Panc1 (cell line): Measurements from ENCODE around the gene ARHGEF3. TPM values are rescaled to one million over a fixed set of nuclear protein-coding genes. Genes with fewer than 3 reads are reported as not detected.

Experiments
- ATAC-seq: fragments of 200-7000 bp; cut with Tn5 transposase; 2 replicates; pipeline ENCODE4 v1.9.1; 2020; ENCODE audit warnings: mild to moderate bottlenecking, moderate library complexity
- BruUV-seq: library from RNA; stranded (reverse); fragments of 400-500 nt; replicated peaks from 2 replicates; lab custom pipeline; 2021; lab: Mats Ljungman, UMichigan
- CTCF ChIA-PET: fragments of 300-600 bp; sonication (Branson Sonifier 250); formaldehyde crosslinking; loops from one replicate; lab custom pipeline; 2022; ENCODE audit warnings: antibody characterized with exemption; lab: Charles Lee
- POLR2A ChIA-PET: fragments of 300-600 bp; sonication (Branson Sonifier 250); formaldehyde crosslinking; loops from one replicate; lab custom pipeline; 2022; ENCODE audit warnings: antibody characterized with exemption; lab: Charles Lee
- DNase-seq: peaks from one replicate; pipeline ENCODE4 v3.0.0-alpha.2; 2010; ENCODE audit warnings: low read depth, low spot score
- H3K27ac ChIP-seq: 2 replicates; pipeline ENCODE4 v1.5.1; 2011; ENCODE audit warnings: mild to moderate bottlenecking, low read length, inconsistent platforms
- H3K27me3 ChIP-seq: fragments of 200-500 bp; sonication (Bioruptor generic); 2 replicates; pipeline ENCODE4 v1.6.0; 2014; ENCODE audit warnings: low read length, inconsistent platforms; ENCODE audit not compliant: control insufficient read depth, insufficient read depth
- H3K36me3 ChIP-seq: fragments of 200-500 bp; sonication (Bioruptor generic); 2 replicates; pipeline ENCODE4 v1.5.1; 2014; ENCODE audit warnings: inconsistent platforms, mild to moderate bottlenecking, low read length, moderate library complexity; ENCODE audit not compliant: control insufficient read depth, insufficient read depth
- H3K4me1 ChIP-seq: 2 replicates; pipeline ENCODE4 v1.5.1; 2011; ENCODE audit warnings: inconsistent platforms, mild to moderate bottlenecking, low read length, moderate library complexity; ENCODE audit not compliant: control insufficient read depth, insufficient read depth
- H3K4me3 ChIP-seq, 2 experiments: 2 replicates each; pipeline ENCODE4 v1.5.1; 2011 to 2012; ENCODE audit warnings: low read depth in 2 of 2, low read length in 2 of 2, mild to moderate bottlenecking in 2 of 2, inconsistent platforms in 1 of 2, moderate library complexity in 1 of 2
- H3K9me3 ChIP-seq: fragments of 200-500 bp; sonication (Bioruptor generic); 2 replicates; pipeline ENCODE4 v1.5.1; 2014; ENCODE audit warnings: low read depth, mild to moderate bottlenecking, inconsistent platforms, low read length, moderate library complexity; ENCODE audit not compliant: control insufficient read depth, insufficient read depth
- POLR2AphosphoS5 ChIP-seq: IDR thresholded peaks from 2 replicates; pipeline ENCODE4 v1.6.1; 2012; ENCODE audit warnings: mild to moderate bottlenecking, low read depth, low read length, moderate library complexity
- SIN3A ChIP-seq: IDR thresholded peaks from 2 replicates; pipeline ENCODE4 v1.6.1; 2012; ENCODE audit warnings: low read depth, mild to moderate bottlenecking, low read length, moderate library complexity, borderline replicate concordance; ENCODE audit not compliant: insufficient read depth
- TCF7L2 ChIP-seq: IDR thresholded peaks from 2 replicates; pipeline ENCODE4 v1.6.1; 2011; ENCODE audit warnings: mild to moderate bottlenecking, low read depth, low read length, inconsistent platforms
- in situ Hi-C: cut with HindIII; loops from 2 replicates; pipeline ENCODE4 v1.10.0; 2016; ENCODE audit warnings: low sequenced_read_pairs, low pct_unique_long_range_greater_than_20kb
- intact Hi-C: fragments of 100-400 bp; cut with micrococcal nuclease; formaldehyde crosslinking; loops from one replicate; pipeline ENCODE4 v1.10.0; 2022; ENCODE audit not compliant: unreplicated experiment
- total RNA-seq: library from RNA; stranded (reverse); gene quantifications from one replicate; pipeline ENCODE4 v1.2.1, GENCODE V29; 2021; ENCODE audit not compliant: unreplicated experiment
- TF ChIP-seq, protein P1 (sequence below), 2 experiments: IDR thresholded peaks; 2 replicates each; pipeline ENCODE4 v1.6.1; 2011 to 2012; ENCODE audit warnings: low read depth in 2 of 2, control low read depth in 1 of 2, low read length in 1 of 2, mild to moderate bottlenecking in 1 of 2, moderate library complexity in 1 of 2; ENCODE audit not compliant: insufficient read depth in 1 of 2
- TF ChIP-seq, protein P2 (sequence below): fragments of 450-650 bp; IDR thresholded peaks from 2 replicates; pipeline ENCODE4 v1.5.1; 2017; ENCODE audit warnings: mild to moderate bottlenecking

Gene ARHGEF3
- total RNA-seq, 1 experiment from 2014 or later: 19.8 TPM

DNA sequence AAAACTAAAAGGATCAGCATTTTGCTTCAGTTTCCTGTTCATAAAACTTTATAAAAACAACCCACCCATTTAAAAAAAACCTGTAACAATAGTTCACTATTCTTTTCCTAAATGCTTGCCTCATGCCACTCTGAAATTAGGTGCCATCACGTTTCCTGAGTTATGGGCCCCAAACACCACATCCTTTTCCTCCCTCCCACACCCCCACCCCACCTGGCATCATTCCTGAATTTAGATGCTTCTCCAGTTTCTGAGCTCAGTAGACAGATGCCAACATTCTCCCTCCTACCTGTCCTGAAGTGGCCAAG, 11.9 kb upstream of the ARHGEF3 start:
- no TSS peak for BruUV-seq
- H3K9me3 ChIP-seq: no peaks in the 10 kb centered on the region
- in situ Hi-C loops (no loop called here), intact Hi-C loops (no loop called here)
- no peak for TF ChIP-seq POLR2AphosphoS5
- TF ChIP-seq, protein P1, sequence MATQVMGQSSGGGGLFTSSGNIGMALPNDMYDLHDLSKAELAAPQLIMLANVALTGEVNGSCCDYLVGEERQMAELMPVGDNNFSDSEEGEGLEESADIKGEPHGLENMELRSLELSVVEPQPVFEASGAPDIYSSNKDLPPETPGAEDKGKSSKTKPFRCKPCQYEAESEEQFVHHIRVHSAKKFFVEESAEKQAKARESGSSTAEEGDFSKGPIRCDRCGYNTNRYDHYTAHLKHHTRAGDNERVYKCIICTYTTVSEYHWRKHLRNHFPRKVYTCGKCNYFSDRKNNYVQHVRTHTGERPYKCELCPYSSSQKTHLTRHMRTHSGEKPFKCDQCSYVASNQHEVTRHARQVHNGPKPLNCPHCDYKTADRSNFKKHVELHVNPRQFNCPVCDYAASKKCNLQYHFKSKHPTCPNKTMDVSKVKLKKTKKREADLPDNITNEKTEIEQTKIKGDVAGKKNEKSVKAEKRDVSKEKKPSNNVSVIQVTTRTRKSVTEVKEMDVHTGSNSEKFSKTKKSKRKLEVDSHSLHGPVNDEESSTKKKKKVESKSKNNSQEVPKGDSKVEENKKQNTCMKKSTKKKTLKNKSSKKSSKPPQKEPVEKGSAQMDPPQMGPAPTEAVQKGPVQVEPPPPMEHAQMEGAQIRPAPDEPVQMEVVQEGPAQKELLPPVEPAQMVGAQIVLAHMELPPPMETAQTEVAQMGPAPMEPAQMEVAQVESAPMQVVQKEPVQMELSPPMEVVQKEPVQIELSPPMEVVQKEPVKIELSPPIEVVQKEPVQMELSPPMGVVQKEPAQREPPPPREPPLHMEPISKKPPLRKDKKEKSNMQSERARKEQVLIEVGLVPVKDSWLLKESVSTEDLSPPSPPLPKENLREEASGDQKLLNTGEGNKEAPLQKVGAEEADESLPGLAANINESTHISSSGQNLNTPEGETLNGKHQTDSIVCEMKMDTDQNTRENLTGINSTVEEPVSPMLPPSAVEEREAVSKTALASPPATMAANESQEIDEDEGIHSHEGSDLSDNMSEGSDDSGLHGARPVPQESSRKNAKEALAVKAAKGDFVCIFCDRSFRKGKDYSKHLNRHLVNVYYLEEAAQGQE (IDR thresholded peaks at IDR 0.05; ENCODE audit: insufficient read depth in 1 of 2, low read depth in 2 of 2, low read length in 1 of 2): no peak
- no peaks in the 10 kb centered on the region for H3K4me1 ChIP-seq
- CTCF ChIA-PET: no interaction called here
- no peak for DNase-seq
- H3K27me3 ChIP-seq: no peaks in the 10 kb centered on the region
- ATAC-seq: no peak
- POLR2A ChIA-PET: no interaction called here
- H3K36me3 ChIP-seq: no peaks in the 10 kb centered on the region
- H3K4me3 ChIP-seq: no peak overlapping the region
- no peak overlapping the region; the same call in 1 of the 2 replicates for H3K27ac ChIP-seq

DNA sequence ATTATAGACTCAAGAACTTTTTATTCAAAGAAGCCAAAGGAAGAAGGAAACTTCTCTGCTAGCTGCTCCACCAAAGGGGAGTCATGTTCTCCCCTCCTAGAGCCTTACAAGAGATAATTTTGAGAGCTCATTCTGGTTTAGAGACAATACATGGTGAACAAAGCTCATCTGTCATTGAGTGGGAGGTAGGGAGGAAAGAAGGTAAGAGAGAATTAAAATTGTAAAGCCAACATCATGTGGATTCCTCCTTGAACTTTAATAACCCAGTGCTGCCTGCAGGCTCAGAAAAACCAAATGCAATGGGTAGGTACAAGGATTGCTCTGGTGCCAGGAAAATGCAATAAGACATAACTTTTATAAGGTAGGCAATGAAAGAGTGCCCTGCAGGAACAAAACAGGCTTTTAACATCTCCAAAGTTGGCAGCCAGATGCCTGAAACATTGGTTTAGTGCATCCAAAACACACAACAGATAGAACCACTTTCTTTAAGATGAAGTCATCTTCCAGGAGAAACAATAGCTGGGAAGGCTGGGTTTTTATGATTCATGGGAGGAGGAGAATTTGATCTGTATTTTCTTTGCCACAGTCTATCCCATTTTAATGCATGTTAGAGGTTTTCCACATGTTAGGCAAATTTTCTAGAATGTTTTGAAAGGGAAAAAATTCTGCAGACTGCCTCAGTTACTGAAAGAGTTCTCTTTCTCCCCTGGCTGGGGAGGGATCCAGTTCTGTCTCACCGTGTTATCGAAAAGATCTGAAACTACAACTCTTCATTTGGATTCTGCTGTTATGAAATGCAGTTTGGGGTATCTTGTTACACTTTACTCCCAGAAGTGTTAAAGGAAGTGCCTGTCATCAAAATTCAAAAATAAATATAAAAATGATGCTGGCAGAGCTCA, 11.3 kb upstream of the ARHGEF3 start:
- CTCF ChIA-PET: no interaction called here

More for the DNA sequence above, 11.3 kb upstream of the ARHGEF3 start:
- no peaks in the 10 kb centered on the region for H3K4me1 ChIP-seq
- no peaks in the 10 kb centered on the region for H3K36me3 ChIP-seq
- ATAC-seq (no peak), DNase-seq (no peak)
- no peaks in the 10 kb centered on the region for H3K9me3 ChIP-seq
- POLR2A ChIA-PET: interaction anchor here (0.6 kb wide), 1 partner anchor 110 kb away, joined by 4 read pairs; no protein-coding TSS in a partner anchor
- no TSS peak for BruUV-seq
- in situ Hi-C loops: no loop called here
- no peak overlapping the region for H3K4me3 ChIP-seq
- TF ChIP-seq, protein P2, sequence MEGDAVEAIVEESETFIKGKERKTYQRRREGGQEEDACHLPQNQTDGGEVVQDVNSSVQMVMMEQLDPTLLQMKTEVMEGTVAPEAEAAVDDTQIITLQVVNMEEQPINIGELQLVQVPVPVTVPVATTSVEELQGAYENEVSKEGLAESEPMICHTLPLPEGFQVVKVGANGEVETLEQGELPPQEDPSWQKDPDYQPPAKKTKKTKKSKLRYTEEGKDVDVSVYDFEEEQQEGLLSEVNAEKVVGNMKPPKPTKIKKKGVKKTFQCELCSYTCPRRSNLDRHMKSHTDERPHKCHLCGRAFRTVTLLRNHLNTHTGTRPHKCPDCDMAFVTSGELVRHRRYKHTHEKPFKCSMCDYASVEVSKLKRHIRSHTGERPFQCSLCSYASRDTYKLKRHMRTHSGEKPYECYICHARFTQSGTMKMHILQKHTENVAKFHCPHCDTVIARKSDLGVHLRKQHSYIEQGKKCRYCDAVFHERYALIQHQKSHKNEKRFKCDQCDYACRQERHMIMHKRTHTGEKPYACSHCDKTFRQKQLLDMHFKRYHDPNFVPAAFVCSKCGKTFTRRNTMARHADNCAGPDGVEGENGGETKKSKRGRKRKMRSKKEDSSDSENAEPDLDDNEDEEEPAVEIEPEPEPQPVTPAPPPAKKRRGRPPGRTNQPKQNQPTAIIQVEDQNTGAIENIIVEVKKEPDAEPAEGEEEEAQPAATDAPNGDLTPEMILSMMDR: no peak
- no peak for TF ChIP-seq POLR2AphosphoS5
- peak; percentile 67; the same call in 1 of the 2 replicates for TF ChIP-seq TCF7L2
- no peak for TF ChIP-seq SIN3A
- intact Hi-C loops: no loop called here
- H3K27ac ChIP-seq: peak overlapping the region; percentile 61
- no peaks in the 10 kb centered on the region for H3K27me3 ChIP-seq
